ENCODE results near the gene SNX2.
A peak's percentile ranks its signal among the peaks of the same experiment; 100 is the strongest.

SNX2 gene

GRCh38 chr5:122773619-122774018 lies 1.3 kb upstream of the SNX2 start:
- DNase-seq: no peak

GRCh38 chr5:122774519-122774860 lies 390 bp upstream of the SNX2 start:
- no peak for DNase-seq

- no peak for DNase-seq
Observed at GRCh38 chr5:122775550-122776542, 966 bp downstream of the SNX2 start.

GRCh38 chr5:122778157-122778556 lies 3.3 kb downstream of the SNX2 start:
- no peak for DNase-seq

- no peak for DNase-seq
Observed at GRCh38 chr5:122779451-122779850, 4.6 kb downstream of the SNX2 start.

GRCh38 chr5:122780296-122780695 lies 5.4 kb downstream of the SNX2 start:
- no peak for DNase-seq

GRCh38 chr5:122781465-122781864 lies 6.6 kb downstream of the SNX2 start:
- DNase-seq: no peak

- DNase-seq: no peak
Observed at GRCh38 chr5:122785294-122785693, 10.4 kb downstream of the SNX2 start.

GRCh38 chr5:122788371-122788770 lies 13.5 kb downstream of the SNX2 start:
- DNase-seq: no peak

GRCh38 chr5:122788996-122789395 lies 14.1 kb downstream of the SNX2 start:
- no peak for DNase-seq

- no peak for DNase-seq
Observed at GRCh38 chr5:122789461-122790171, 14.7 kb downstream of the SNX2 start.

- no peak for DNase-seq
Observed at GRCh38 chr5:122790354-122791103, 15.6 kb downstream of the SNX2 start.

GRCh38 chr5:122805481-122805880 lies 30.6 kb downstream of the SNX2 start:
- DNase-seq: no peak

GRCh38 chr5:122810405-122810804 lies 35.5 kb downstream of the SNX2 start:
- no peak for DNase-seq

- DNase-seq: no peak
Observed at GRCh38 chr5:122815218-122815767, 40.4 kb downstream of the SNX2 start.

- DNase-seq: no peak
Observed at GRCh38 chr5:122816756-122817155, 41.9 kb downstream of the SNX2 start.

- no peak for DNase-seq
Observed at GRCh38 chr5:122831984-122832383, 57.1 kb downstream of the SNX2 start.

GRCh38 chr5:122835681-122836080 lies 60.8 kb downstream of the SNX2 start:
- no peak for DNase-seq

- no peak for DNase-seq
Observed at GRCh38 chr5:122836947-122837346, 62.1 kb downstream of the SNX2 start.

GRCh38 chr5:122839731-122840130 lies 64.9 kb downstream of the SNX2 start:
- no peak for DNase-seq

- no peak for DNase-seq
Observed at GRCh38 chr5:122842016-122842580, 67.2 kb downstream of the SNX2 start.

- DNase-seq: peak; percentile 2
Observed at GRCh38 chr5:122844136-122844909, 69.4 kb downstream of the SNX2 start.
